Natural killer cell (primary cell): ENCODE results near the gene EIF3A. TPM values are rescaled to one million over a fixed set of nuclear protein-coding genes. Genes with fewer than 3 reads are reported as not detected.

ENCODE experiments used
- ATAC-seq, 3 donors: fragments of 150-1000 bp in 2 of 3; fragments of 200-7000 bp in 1 of 3; cut with Tn5 transposase; 1 replicate in 1 of 3; 2 replicates in 2 of 3; pipeline ENCODE4 v1.10.0; 2021; ENCODE audit warnings: mild to moderate bottlenecking in 2 of 3, moderate library complexity in 2 of 3
- DNase-seq, 2 donors: peaks; one replicate each; pipeline versions ENCODE4 v3.0.0 to v3.0.0-alpha.2; 2013 to 2021; ENCODE audit warnings: mixed read lengths in 1 of 2
- H3K27ac ChIP-seq: one replicate; pipeline ENCODE4 v1.5.1; 2013; ENCODE audit warnings: mild to moderate bottlenecking, low read length
- H3K27me3 ChIP-seq: one replicate; pipeline ENCODE4 v1.6.1; 2013; ENCODE audit warnings: low read length; ENCODE audit not compliant: control insufficient read depth, insufficient read depth
- H3K36me3 ChIP-seq: one replicate; pipeline ENCODE4 v1.6.1; 2013; ENCODE audit warnings: low read length; ENCODE audit not compliant: control insufficient read depth, insufficient read depth
- H3K4me1 ChIP-seq: one replicate; pipeline ENCODE4 v1.6.1; 2013; ENCODE audit warnings: low read length; ENCODE audit not compliant: control insufficient read depth, insufficient read depth
- H3K4me3 ChIP-seq: one replicate; pipeline ENCODE4 v1.5.1; 2013; ENCODE audit warnings: low read length
- H3K9me3 ChIP-seq: one replicate; pipeline ENCODE4 v1.6.1; 2013; ENCODE audit warnings: low read length; ENCODE audit not compliant: control insufficient read depth, insufficient read depth
- H3K27ac Mint-ChIP-seq, 2 donors: one replicate each; pipeline ENCODE4 v1.8.0; 2022; ENCODE audit warnings: mild to moderate bottlenecking in 2 of 2, mixed read lengths in 2 of 2, moderate library complexity in 1 of 2
- H3K27me3 Mint-ChIP-seq, 2 donors: one replicate each; pipeline ENCODE4 v1.8.0; 2022; ENCODE audit warnings: low read depth in 2 of 2, mixed read lengths in 2 of 2
- H3K36me3 Mint-ChIP-seq: one replicate; pipeline ENCODE4 v1.8.0; 2022; ENCODE audit warnings: mixed read lengths
- H3K4me1 Mint-ChIP-seq, 2 donors: one replicate each; pipeline ENCODE4 v1.8.0; 2022; ENCODE audit warnings: mixed read lengths in 2 of 2
- H3K4me3 Mint-ChIP-seq: one replicate; pipeline ENCODE4 v1.8.0; 2022; ENCODE audit warnings: mild to moderate bottlenecking, moderate library complexity, mixed read lengths
- H3K9me3 Mint-ChIP-seq, 2 donors: one replicate each; pipeline ENCODE4 v1.8.0; 2022; ENCODE audit warnings: mixed read lengths in 2 of 2
- CTCF ChIP-seq: fragments of 200-600 bp; IDR thresholded peaks from one replicate; pipeline ENCODE4 v1.8.0; 2022; ENCODE audit warnings: antibody characterized with exemption
- WGBS: methylation state at CpG from one replicate; pipeline ENCODE4 v1.1.7; 2013; ENCODE audit warnings: missing lambda C conversion rate; ENCODE audit not compliant: insufficient coverage; 5-methylcytosine and 5-hydroxymethylcytosine counted together
- intact Hi-C: fragments of 100-400 bp; cut with micrococcal nuclease; formaldehyde crosslinking; loops from one replicate; pipeline ENCODE4 v1.14.2; 2022
- total RNA-seq, 4 donors: library from RNA; stranded (reverse); fragments of 120-200 nt in 1 of 4; gene quantifications; one replicate each; pipeline versions ENCODE4 v1.2.3 to v1.2.4, GENCODE V29; 2013 to 2022

The EIF3A gene
- total RNA-seq, 3 donors from 2014 or later (not counting 1 experiment from before 2014, with no cell fraction given), result 102 to 115 (median 110) TPM

DNA sequence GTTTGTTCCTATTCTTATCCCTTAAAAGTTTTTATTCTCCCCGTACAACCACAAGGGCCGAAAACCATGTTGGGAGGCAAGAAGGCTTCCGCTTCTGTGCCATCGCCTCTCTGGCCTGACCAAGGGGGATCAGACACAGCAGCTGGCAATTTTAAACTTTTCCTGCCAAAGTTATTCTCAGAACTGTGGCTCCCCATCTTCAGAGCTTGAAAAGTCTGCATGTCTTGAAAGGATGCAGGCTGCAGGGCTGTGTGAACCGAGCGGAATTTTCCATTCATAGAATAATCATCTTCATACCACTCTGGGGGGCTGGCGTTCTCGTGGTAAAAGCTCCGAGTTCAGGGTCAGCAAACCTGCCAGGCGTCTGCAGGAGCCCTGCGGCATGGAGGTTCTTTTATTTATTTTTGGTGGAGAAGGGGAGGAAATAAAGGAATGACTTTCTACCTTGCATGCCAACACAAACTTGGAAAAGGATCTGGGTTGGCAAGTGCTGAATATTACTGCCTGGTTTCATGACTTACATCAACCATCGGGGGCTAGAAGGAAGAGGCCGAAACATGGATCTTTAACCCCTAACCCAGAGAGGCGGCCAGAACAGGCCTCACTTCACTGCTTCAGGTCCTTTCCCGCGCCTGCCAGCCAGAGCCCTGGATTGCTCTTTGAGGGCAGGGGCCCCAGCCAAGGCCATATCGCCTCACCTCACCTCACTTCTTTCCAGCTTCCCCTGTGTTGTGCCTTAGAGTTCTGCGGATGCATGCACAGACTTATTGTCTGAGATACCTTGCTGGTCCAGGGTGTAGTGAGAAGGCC is 54.1 kb downstream of the EIF3A start:
- peaks cover 10% of the 10 kb centered on the region for H3K4me1 ChIP-seq
- Mint-ChIP-seq H3K9me3 (no peaks in the 10 kb centered on the region), H3K27ac (peak overlapping the region in 1 of 2 donors; percentile 14), H3K4me3 (no peak overlapping the region), H3K36me3 (no peaks in the 10 kb centered on the region), H3K27me3 (no peaks in the 10 kb centered on the region), H3K4me1 (peaks cover 0 to 18% of the 10 kb centered on the region in 2 donors)
- DNase-seq (no peak), ATAC-seq (no peak)
- TF ChIP-seq CTCF, result no peak
- H3K27ac ChIP-seq, result no peak overlapping the region
- H3K36me3 ChIP-seq, result no peaks in the 10 kb centered on the region
- H3K27me3 ChIP-seq, result no peaks in the 10 kb centered on the region
- H3K4me3 ChIP-seq, result no peak overlapping the region
- no peaks in the 10 kb centered on the region for H3K9me3 ChIP-seq
- intact Hi-C loops, result no loop called here
- 92% methylated on average over 18 of the region's 18 CpGs for WGBS

- no peaks in the 10 kb centered on the region for H3K9me3 ChIP-seq
- intact Hi-C loops, result no loop called here
- H3K4me1 Mint-ChIP-seq, result peaks cover 0 to 16% of the 10 kb centered on the region in 2 donors
- no peak for DNase-seq
- TF ChIP-seq CTCF, result no peak
- H3K27ac ChIP-seq, result no peak overlapping the region
- no peaks in the 10 kb centered on the region for H3K9me3 Mint-ChIP-seq
- H3K4me3 Mint-ChIP-seq, result no peak overlapping the region
- H3K36me3 Mint-ChIP-seq, result no peaks in the 10 kb centered on the region
- H3K4me3 ChIP-seq, result no peak overlapping the region
- H3K36me3 ChIP-seq, result no peaks in the 10 kb centered on the region
- 85% methylated on average over 7 of the region's 7 CpGs for WGBS
- peaks cover 10% of the 10 kb centered on the region for H3K4me1 ChIP-seq
- H3K27ac Mint-ChIP-seq, result peak overlapping the region in 1 of 2 donors; percentile 14
- no peaks in the 10 kb centered on the region for H3K27me3 Mint-ChIP-seq
- no peaks in the 10 kb centered on the region for H3K27me3 ChIP-seq
- ATAC-seq, result no peak
Observed at GRCh38 chr10:119025776-119026175, 54.8 kb downstream of the EIF3A start.

DNA sequence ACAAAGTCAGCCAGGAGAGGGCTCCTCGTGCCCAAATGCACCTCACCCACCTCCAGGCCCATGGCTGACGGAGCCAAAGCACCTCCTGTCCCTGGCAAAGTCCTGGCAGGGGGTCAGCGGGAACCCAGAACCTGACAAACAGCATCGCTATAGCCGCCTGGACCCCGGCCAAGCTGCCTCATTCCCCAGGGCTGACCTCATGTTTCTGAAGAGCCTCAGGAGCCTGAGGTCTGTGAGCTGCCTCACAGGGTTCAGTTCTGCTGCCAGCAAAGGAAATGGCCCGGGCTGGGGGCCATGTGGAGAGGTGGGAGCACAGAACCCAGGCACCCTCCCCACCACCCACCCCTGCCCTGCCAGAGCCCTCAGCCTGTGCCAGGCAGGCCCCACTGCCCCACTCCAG is 55.3 kb downstream of the EIF3A start:
- Mint-ChIP-seq H3K4me3 (no peak overlapping the region), H3K9me3 (no peaks in the 10 kb centered on the region), H3K36me3 (no peaks in the 10 kb centered on the region), H3K27ac (no peak overlapping the region), H3K4me1 (peaks cover 0 to 18% of the 10 kb centered on the region in 2 donors), H3K27me3 (peaks cover 0 to 3% of the 10 kb centered on the region in 2 donors)
- no peaks in the 10 kb centered on the region for H3K27me3 ChIP-seq
- no peaks in the 10 kb centered on the region for H3K36me3 ChIP-seq
- ATAC-seq (no peak), DNase-seq (no peak)
- H3K4me1 ChIP-seq, result peaks cover 7% of the 10 kb centered on the region
- intact Hi-C loops, result no loop called here
- WGBS, result 73% methylated on average over 7 of the region's 7 CpGs
- no peak for TF ChIP-seq CTCF
- H3K9me3 ChIP-seq, result no peaks in the 10 kb centered on the region
- no peak overlapping the region for H3K4me3 ChIP-seq
- H3K27ac ChIP-seq, result no peak overlapping the region

DNA sequence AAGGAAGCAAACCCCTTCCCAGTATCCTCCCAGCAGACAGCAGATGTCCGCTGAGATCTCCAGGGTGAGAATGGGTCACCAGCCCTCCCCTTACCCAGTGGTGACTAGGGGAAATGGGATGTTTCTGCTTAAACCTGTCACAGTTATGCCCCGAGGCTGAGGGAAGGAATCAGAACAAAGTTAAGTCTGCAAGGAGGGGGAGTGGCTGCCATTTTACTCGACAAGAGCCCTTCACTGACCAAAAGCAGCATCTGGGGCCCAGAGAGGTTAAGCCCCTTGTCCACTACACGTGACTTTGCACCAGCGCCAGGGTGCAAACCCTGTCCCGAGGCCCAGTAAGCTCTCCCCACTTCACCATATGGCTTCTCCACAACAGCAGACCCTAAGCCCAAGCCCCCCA is 55.7 kb downstream of the EIF3A start:
- Mint-ChIP-seq H3K4me3 (no peak overlapping the region), H3K27ac (no peak overlapping the region), H3K4me1 (peaks cover 0 to 18% of the 10 kb centered on the region in 2 donors), H3K36me3 (no peaks in the 10 kb centered on the region), H3K27me3 (peaks cover 0 to 4% of the 10 kb centered on the region in 2 donors), H3K9me3 (no peaks in the 10 kb centered on the region)
- peaks cover 7% of the 10 kb centered on the region for H3K4me1 ChIP-seq
- DNase-seq, result no peak
- no peaks in the 10 kb centered on the region for H3K27me3 ChIP-seq
- intact Hi-C loops, result no loop called here
- TF ChIP-seq CTCF, result no peak
- no peak for ATAC-seq
- no peaks in the 10 kb centered on the region for H3K36me3 ChIP-seq
- no peak overlapping the region for H3K27ac ChIP-seq
- no peaks in the 10 kb centered on the region for H3K9me3 ChIP-seq
- 55% methylated on average over 5 of the region's 6 CpGs for WGBS
- no peak overlapping the region for H3K4me3 ChIP-seq
